Medulla oblongata (tissue), 1 donor: ENCODE results near the gene PSMA3.
"Not testable (repeated sequence)": the region's sequence is repeated elsewhere in the genome, so short reads cannot be mapped to it uniquely, and the experiment has no call there.

ENCODE experiments used
- DNase-seq: peaks from one replicate; pipeline ENCODE4 v3.0.0-alpha.2; 2015; ENCODE audit errors: extremely low spot score

Gene PSMA3

GRCh38 chr14:58244556-58245387 is at the start of gene PSMA3:
Gene PSMA3, plus strand, starts transcription at chr14:58244843. Its CDS starts 78 bp downstream, at chr14:58244921.
- peak; percentile 99 for DNase-seq

- DNase-seq = no peak
These were observed 48.4 kb upstream of the PSMA3 start for GRCh38 chr14:58196198-58196597.

- DNase-seq = no peak
These were observed 46.6 kb upstream of the PSMA3 start for GRCh38 chr14:58198086-58198485.

GRCh38 chr14:58199726-58200479 is 44.7 kb upstream of the PSMA3 start, which contains the start of gene ACTR10:
Gene ACTR10, plus strand, starts transcription at chr14:58200149. Its CDS starts 69 bp downstream, at chr14:58200218.
- peak; percentile 89 for DNase-seq

GRCh38 chr14:58200480-58200841 is 44.2 kb upstream of the PSMA3 start:
- no peak for DNase-seq

- peak; percentile 23 for DNase-seq
These were observed 43.8 kb upstream of the PSMA3 start for GRCh38 chr14:58200846-58201245.

GRCh38 chr14:58213176-58213575 is 31.5 kb upstream of the PSMA3 start:
- no peak for DNase-seq

- no peak for DNase-seq
These were observed 29.3 kb upstream of the PSMA3 start for GRCh38 chr14:58215191-58215914.

GRCh38 chr14:58216544-58216943 is 28.1 kb upstream of the PSMA3 start:
- no peak for DNase-seq

- DNase-seq = no peak
These were observed 17.4 kb upstream of the PSMA3 start for GRCh38 chr14:58227096-58227819.

- DNase-seq = peak; percentile 23
These were observed 6.1 kb upstream of the PSMA3 start for GRCh38 chr14:58238252-58239243.

GRCh38 chr14:58239244-58240195 is 5.1 kb upstream of the PSMA3 start:
- DNase-seq = peak; percentile 90

- DNase-seq = peak; percentile 61
These were observed 670 bp upstream of the PSMA3 start for GRCh38 chr14:58243790-58244555.

- DNase-seq = no peak
These were observed 919 bp downstream of the PSMA3 start for GRCh38 chr14:58245562-58245961.

GRCh38 chr14:58249611-58250010 is 5.0 kb downstream of the PSMA3 start:
- DNase-seq = no peak

- no peak for DNase-seq
These were observed 13.5 kb downstream of the PSMA3 start for GRCh38 chr14:58258156-58258555.

GRCh38 chr14:58262005-58262404 is 17.4 kb downstream of the PSMA3 start:
- not testable (repeated sequence) for DNase-seq

GRCh38 chr14:58265401-58265800 is 20.8 kb downstream of the PSMA3 start:
- no peak for DNase-seq
